Measurements from ENCODE around the gene ADGRV1.

DNA sequence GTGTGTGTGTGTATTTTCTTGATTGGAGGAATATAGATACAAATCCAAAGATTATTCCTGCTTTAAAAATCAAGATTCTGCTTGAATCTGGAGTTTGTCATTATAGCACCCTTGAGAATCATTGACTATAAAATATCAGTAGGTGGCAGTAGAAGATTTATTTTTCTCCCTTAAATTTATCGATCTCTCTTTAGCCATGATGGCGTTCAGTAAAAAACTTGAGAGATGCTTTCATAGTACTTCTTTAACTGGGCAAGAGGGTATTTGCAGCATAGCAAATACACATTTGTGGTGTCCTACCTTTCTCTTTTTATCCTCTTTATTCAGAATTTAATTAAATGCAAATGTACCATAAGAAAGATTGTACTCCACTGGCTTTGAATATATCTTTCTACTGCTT is 307.7 kb downstream of the ADGRV1 start:
- TF ChIP-seq, protein P1, sequence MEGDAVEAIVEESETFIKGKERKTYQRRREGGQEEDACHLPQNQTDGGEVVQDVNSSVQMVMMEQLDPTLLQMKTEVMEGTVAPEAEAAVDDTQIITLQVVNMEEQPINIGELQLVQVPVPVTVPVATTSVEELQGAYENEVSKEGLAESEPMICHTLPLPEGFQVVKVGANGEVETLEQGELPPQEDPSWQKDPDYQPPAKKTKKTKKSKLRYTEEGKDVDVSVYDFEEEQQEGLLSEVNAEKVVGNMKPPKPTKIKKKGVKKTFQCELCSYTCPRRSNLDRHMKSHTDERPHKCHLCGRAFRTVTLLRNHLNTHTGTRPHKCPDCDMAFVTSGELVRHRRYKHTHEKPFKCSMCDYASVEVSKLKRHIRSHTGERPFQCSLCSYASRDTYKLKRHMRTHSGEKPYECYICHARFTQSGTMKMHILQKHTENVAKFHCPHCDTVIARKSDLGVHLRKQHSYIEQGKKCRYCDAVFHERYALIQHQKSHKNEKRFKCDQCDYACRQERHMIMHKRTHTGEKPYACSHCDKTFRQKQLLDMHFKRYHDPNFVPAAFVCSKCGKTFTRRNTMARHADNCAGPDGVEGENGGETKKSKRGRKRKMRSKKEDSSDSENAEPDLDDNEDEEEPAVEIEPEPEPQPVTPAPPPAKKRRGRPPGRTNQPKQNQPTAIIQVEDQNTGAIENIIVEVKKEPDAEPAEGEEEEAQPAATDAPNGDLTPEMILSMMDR (IDR thresholded peaks at IDR 0.05) = peak in 1 of 2 donors; percentile 34
- TF ChIP-seq POLR2A (IDR thresholded peaks at IDR 0.05) = no peak
